Smooth muscle cell (in vitro differentiated cells): ENCODE measurements around the gene FAM83E. TPM values are rescaled to one million over a fixed set of nuclear protein-coding genes. Genes with fewer than 3 reads are reported as not detected.

Experiments
- DNase-seq: peaks from one replicate; lab custom pipeline; 2025; ENCODE audit not compliant: unreplicated experiment; lab: John Stamatoyannopoulos, UW
- H2AFZ ChIP-seq: fragments of 200-600 bp; sonication (generic); 2 replicates; pipeline ENCODE4 v1.6.0; 2016; ENCODE audit warnings: antibody characterized with exemption, low read depth, mild to moderate bottlenecking
- H3F3A ChIP-seq: fragments of 200-600 bp; sonication (generic); 2 replicates; pipeline ENCODE4 v1.6.0; 2017; ENCODE audit warnings: antibody characterized with exemption, low read depth
- H3K27ac ChIP-seq: fragments of 200-600 bp; sonication (generic); 2 replicates; pipeline ENCODE4 v1.5.1; 2016; ENCODE audit warnings: low read depth, mild to moderate bottlenecking
- H3K27me3 ChIP-seq: fragments of 200-600 bp; sonication (generic); 2 replicates; pipeline ENCODE4 v1.6.1; 2016; ENCODE audit warnings: low read depth, mild to moderate bottlenecking
- H3K36me3 ChIP-seq: fragments of 200-600 bp; sonication (generic); 2 replicates; pipeline ENCODE4 v1.5.1; 2016; ENCODE audit warnings: low read depth
- H3K4me1 ChIP-seq: fragments of 200-600 bp; sonication (generic); 2 replicates; pipeline ENCODE4 v1.5.1; 2016; ENCODE audit warnings: low read depth
- H3K4me2 ChIP-seq: fragments of 200-600 bp; sonication (generic); 2 replicates; pipeline ENCODE4 v1.6.0; 2016; ENCODE audit warnings: mild to moderate bottlenecking
- H3K4me3 ChIP-seq: fragments of 200-600 bp; sonication (generic); 2 replicates; pipeline ENCODE4 v1.5.1; 2016; ENCODE audit warnings: mild to moderate bottlenecking
- H3K79me2 ChIP-seq: fragments of 200-600 bp; sonication (generic); 2 replicates; pipeline ENCODE4 v1.6.0; 2016; ENCODE audit warnings: low read depth, mild to moderate bottlenecking
- H3K9ac ChIP-seq: fragments of 200-600 bp; sonication (generic); 2 replicates; pipeline ENCODE4 v1.6.0; 2016; ENCODE audit warnings: low read depth
- H3K9me3 ChIP-seq: fragments of 200-600 bp; sonication (generic); replicated peaks from 2 replicates; pipeline ENCODE4 v1.5.1; 2016; ENCODE audit warnings: low read depth
- H4K20me1 ChIP-seq: fragments of 200-600 bp; sonication (generic); 2 replicates; pipeline ENCODE4 v1.6.0; 2016; ENCODE audit warnings: low read depth
- WGBS: methylation state at CpG from one replicate; pipeline ENCODE4 v1.1.7; 2016; ENCODE audit warnings: low lambda C conversion rate; 5-methylcytosine and 5-hydroxymethylcytosine counted together
- polyA plus RNA-seq: library from polyadenylated mRNA; unstranded; fragments of >200 nt; fragmentation: Nextera tagmentation; extraction: Ambion mirVana; gene quantifications from 2 replicates; pipeline ENCODE4 v1.2.1, GENCODE V29; 2016
- total RNA-seq: library from RNA; depleted of rRNA; stranded (reverse); fragments of >200 nt; gene quantifications from 2 replicates; pipeline ENCODE4 v1.2.3, GENCODE V29; 2014
- TF ChIP-seq, protein P1 (sequence below): fragments of 200-600 bp; sonication (generic); IDR thresholded peaks from 2 replicates; pipeline ENCODE4 v1.5.1; 2017; ENCODE audit warnings: borderline replicate concordance, mild to moderate bottlenecking, antibody characterized with exemption; ENCODE audit not compliant: insufficient read depth, poor library complexity, severe bottlenecking

FAM83E gene
- total and polyA plus RNA-seq, 2 experiments from 2014 or later: 0.49 TPM

DNA sequence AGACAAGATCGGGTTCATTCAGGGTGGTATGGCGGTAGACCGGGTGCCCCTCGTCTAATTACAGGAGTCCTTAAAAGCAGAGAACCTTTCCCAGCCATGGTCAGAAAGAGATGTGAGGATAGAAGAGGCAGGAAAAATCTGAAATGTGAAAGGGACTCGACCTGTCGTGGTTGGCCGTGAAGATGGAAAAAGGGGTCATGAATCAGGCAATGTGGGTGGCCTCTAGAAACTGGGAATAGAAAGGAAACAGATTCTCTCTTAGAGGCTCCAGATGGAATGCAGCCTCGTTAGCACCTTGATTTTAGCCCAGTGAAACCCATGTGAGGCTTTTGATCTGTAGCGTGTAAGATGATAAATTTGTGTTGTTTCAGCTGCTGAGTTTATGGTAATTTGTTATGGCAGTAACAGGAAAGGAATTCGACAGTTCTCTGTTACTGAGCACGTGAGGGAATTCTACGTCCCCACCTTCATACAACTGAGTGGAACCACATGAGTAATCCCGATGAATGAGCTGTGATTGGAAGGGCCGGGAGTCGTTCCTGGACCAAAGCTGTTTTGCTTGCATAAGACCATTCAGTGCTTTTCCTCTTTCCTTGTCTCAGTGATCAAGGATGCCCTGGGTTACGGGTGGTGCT, 42.1 kb upstream of the FAM83E start:
- TF ChIP-seq, protein P1, sequence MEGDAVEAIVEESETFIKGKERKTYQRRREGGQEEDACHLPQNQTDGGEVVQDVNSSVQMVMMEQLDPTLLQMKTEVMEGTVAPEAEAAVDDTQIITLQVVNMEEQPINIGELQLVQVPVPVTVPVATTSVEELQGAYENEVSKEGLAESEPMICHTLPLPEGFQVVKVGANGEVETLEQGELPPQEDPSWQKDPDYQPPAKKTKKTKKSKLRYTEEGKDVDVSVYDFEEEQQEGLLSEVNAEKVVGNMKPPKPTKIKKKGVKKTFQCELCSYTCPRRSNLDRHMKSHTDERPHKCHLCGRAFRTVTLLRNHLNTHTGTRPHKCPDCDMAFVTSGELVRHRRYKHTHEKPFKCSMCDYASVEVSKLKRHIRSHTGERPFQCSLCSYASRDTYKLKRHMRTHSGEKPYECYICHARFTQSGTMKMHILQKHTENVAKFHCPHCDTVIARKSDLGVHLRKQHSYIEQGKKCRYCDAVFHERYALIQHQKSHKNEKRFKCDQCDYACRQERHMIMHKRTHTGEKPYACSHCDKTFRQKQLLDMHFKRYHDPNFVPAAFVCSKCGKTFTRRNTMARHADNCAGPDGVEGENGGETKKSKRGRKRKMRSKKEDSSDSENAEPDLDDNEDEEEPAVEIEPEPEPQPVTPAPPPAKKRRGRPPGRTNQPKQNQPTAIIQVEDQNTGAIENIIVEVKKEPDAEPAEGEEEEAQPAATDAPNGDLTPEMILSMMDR: no peak
- no peak for DNase-seq
- Histone ChIP-seq H3K27me3 (no peaks in the 10 kb centered on the region), H3K4me3 (no peak overlapping the region), H4K20me1 (no peaks in the 10 kb centered on the region), H3K4me1 (no peaks in the 10 kb centered on the region), H2AFZ (no peak overlapping the region), H3K79me2 (no peaks in the 10 kb centered on the region), H3K36me3 (no peaks in the 10 kb centered on the region), H3K9ac (no peak overlapping the region), H3K4me2 (no peak overlapping the region), H3F3A (no peaks in the 10 kb centered on the region), H3K9me3 (no peaks in the 10 kb centered on the region), H3K27ac (no peak overlapping the region)
- WGBS: 41% methylated on average over 16 of the region's 16 CpGs

DNA sequence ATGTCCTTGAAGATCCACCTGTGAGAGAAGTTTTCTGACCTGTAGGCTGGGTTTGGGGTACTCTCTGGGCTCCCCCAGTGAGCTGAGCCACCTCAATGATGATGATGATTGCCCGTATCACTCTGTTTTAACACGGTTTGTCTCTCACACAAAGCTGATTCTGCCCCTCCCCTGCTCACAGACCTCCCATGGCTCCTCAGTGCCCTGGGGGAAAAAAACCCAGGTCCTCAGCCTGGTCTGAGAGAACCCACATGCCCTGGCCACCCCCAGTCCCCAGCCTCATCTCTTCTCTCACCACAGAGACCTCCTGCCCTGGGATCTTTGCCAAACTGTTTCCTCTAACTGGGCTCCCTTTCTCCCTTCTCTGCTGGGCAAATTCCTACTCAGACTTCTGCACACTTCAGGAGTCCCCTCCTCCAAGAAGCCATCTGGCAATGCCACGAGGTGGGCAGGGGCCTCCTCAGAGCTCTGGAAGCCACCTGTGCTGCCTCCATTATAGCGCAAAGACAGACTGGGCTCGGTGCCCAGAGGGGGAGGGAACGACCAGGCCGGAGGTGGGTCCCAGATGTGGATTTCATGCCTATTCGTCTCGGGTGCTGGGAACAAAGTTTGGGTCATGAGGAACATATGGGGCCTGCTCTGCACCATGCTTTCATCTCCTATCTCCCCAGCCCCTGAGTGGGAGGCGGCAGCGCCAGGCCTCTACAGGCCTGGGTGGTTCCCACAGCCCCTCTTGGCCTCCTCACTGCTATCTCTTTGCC, 39.6 kb upstream of the FAM83E start:
- Histone ChIP-seq H3K79me2 (no peaks in the 10 kb centered on the region), H3F3A (no peaks in the 10 kb centered on the region), H3K27ac (no peak overlapping the region), H3K36me3 (no peaks in the 10 kb centered on the region), H2AFZ (no peak overlapping the region), H3K9me3 (no peaks in the 10 kb centered on the region), H3K4me1 (no peaks in the 10 kb centered on the region), H3K4me2 (no peak overlapping the region), H3K27me3 (no peaks in the 10 kb centered on the region), H4K20me1 (no peaks in the 10 kb centered on the region), H3K4me3 (no peak overlapping the region), H3K9ac (no peak overlapping the region)
- WGBS: 62% methylated on average over 11 of the region's 11 CpGs
- DNase-seq: no peak
- TF ChIP-seq, protein P1: no peak

DNA sequence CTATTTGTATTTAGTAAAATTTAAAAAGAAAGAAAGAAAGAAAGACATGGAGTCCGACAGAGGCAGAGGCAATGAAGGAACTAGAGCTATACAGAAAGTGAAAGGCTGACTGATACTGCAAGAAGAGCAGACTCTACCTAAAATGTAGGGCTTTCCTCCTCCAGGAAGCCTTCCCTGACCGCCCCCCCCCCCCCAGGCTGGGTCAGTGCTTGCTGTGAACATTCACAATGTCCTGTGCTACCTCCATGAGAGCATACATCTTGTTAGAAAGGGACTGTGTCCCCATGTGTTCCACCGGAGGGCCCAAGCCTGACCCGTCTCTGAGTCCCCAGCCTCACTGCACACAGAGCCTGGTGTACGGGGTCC, 36.8 kb upstream of the FAM83E start:
- H2AFZ ChIP-seq: no peak overlapping the region
- no peaks in the 10 kb centered on the region for H3K27me3 ChIP-seq
- WGBS: 90% methylated on average over 5 of the region's 5 CpGs
- TF ChIP-seq, protein P1: no peak
- no peaks in the 10 kb centered on the region for H3K4me1 ChIP-seq
- no peaks in the 10 kb centered on the region for H3K9me3 ChIP-seq
- H3K79me2 ChIP-seq: no peaks in the 10 kb centered on the region
- H3K9ac ChIP-seq: no peak overlapping the region
- no peak overlapping the region for H3K27ac ChIP-seq
- no peaks in the 10 kb centered on the region for H3K36me3 ChIP-seq
- H4K20me1 ChIP-seq: no peaks in the 10 kb centered on the region
- no peaks in the 10 kb centered on the region for H3F3A ChIP-seq
- no peak for DNase-seq
- no peak overlapping the region for H3K4me2 ChIP-seq
- H3K4me3 ChIP-seq: no peak overlapping the region
